Activated CD8-positive, alpha-beta memory T cell treated with anti-CD3 and anti-CD28 coated beads for 1 hour (primary cell): ENCODE measurements around the gene PCAT6.

Experiments
- DNase-seq, 2 donors: peaks; one replicate each; pipeline ENCODE4 v3.0.0-alpha.2; 2020; ENCODE audit warnings: low read depth in 1 of 2; ENCODE audit errors: extremely low read depth in 1 of 2

PCAT6 gene

GRCh38 chr1:202844259-202844658, 33.5 kb downstream of the PCAT6 start:
- DNase-seq: no peak

DNA sequence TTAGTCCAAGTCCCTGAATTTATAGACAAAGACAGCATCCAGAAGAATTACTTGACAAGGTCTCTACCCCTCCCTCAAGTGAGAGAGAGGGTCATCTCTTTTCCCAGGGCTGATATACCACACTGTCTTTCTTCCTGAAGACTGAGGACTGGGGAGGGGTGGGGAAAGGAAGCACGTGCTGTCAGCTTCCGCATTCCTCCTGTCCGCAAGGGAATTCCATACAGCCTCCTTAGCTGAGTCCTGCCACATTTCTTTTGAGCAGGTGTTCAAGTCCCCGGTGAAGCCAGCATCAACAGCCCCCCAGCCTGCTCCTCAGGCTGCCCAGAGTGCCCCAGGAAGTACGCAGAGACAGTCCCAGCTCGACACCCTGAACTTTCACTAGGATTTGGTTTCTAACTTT, 34.2 kb downstream of the PCAT6 start:
- no peak for DNase-seq

- DNase-seq: no peak
Measured at GRCh38 chr1:202848191-202848542, 37.4 kb downstream of the PCAT6 start.

- no peak for DNase-seq
Measured at GRCh38 chr1:202850593-202851362, 40.0 kb downstream of the PCAT6 start.

DNA sequence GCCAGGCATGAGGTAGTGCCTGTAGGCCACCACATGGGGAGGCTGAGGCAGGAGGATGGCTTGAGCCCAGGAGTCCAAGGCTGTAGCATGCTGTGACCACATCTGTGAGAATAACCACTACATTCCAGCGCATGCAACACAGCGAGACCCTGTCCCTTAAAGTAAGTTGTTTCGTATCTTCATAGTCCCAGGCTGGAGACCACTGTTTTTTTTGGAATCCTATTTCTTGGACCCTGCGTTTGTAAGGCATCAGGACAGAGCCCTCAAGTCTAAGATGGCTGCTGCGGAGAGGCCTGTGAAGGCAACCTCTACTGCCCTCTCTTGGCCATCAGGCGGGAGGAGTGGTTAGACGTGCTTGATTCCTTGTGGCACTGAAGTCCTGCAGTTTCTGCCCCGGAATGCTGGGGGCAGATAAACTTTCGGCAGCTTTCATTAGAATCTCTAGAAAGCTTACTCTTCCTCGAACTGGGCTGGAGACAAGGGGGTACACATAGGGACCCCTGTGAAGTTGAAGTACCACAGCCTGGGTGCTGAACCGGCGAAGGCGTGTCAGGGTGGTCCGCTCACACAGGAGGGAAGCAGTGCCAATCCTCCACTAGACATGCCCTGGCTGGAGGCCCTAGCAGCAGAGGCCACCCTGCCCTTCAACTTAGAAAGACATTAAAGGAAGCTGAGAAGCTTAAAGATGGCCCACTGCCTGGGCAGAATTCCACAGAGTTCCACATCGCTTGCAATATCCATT, 41.6 kb downstream of the PCAT6 start:
- no peak for DNase-seq

GRCh38 chr1:202854787-202855186, 44.0 kb downstream of the PCAT6 start:
- DNase-seq: no peak

- DNase-seq: no peak
Measured at GRCh38 chr1:202856014-202856413, 45.3 kb downstream of the PCAT6 start.

DNA sequence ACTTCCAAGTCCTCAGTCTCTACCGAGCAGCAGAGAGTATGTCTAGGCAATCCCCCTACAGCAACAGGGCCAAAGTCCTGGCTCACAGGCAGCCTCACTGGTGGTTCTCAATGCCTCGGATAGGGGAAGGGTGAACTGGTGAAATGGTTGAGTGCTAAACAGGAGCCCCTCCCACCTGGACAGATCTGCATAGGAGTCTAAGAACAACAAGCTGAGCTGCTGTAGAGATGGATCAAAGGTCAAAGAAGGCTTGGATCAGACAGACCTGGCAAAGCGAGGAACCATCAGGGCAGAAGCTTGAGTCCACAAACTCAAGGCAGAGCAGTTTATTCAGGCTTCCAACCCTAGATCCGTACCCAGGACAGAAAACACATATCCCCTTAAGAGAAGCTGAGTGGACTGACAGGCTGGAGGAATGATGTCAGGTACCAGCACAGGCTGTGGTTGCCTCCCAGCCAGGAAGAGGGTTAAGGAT, 46.4 kb downstream of the PCAT6 start:
- no peak for DNase-seq

DNA sequence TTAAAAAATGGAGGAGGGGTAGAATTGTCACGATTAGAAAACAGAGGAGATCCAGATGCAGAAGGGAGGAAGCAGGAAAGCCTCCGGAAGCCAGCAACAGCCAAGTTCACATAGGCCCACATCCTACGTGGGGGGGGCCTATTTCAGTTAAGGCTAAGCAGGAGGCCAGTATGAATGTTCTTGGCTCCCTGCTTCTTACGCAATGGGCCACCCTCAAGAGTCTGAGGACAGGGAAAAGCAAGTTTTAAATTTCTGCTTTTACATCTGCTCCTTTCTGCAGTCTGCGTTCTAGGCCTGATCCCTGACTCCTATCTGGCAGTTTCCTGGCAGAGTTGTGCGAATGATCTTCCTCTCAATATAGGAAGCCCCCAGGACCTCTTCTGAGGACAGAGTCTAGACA, 47.6 kb downstream of the PCAT6 start:
- no peak for DNase-seq

DNA sequence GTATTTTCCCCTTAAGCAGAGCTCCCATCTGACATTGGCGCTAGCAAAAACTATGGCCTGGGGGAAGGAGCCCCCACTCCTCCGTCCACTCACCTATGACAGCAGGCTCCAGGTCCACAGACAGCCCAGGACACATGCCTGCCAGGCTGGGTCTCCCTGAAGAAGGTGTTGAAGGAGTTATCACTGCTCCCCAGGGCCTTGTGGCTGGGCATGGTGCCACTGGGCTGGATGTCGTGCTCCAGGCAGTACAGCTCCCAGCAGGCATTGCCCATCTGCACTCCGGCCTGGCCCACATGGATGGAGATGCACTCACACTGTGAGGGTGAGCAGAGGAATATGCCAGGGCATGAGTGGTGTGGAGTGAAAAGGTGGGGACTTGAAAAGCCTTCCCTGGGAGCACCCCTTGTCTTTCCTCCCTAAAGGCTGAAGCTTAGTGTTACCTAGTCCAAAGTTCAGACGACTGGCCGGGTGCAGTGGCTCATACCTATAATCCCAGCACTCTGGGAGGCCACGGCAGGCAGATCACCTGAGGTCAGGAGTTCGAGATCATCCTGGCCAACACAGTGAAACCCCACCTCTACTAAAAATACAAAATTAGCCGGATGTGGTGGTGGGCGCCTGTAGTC, 48.1 kb downstream of the PCAT6 start:
- no peak for DNase-seq

- DNase-seq: no peak
Measured at GRCh38 chr1:202860744-202861419, 50.1 kb downstream of the PCAT6 start.
